GM21360 (cell line): ENCODE results near the gene VPS41.

Experiments used
- ATAC-seq: cut with Tn5 transposase; IDR thresholded peaks from one replicate; pipeline ENCODE4 v1.9.1; 2021; ENCODE audit warnings: mild to moderate bottlenecking, moderate library complexity; ENCODE audit not compliant: unreplicated experiment

Gene VPS41

GRCh38 chr7:38819463-38819862, 89.5 kb downstream of the VPS41 start:
- no peak for ATAC-seq

DNA sequence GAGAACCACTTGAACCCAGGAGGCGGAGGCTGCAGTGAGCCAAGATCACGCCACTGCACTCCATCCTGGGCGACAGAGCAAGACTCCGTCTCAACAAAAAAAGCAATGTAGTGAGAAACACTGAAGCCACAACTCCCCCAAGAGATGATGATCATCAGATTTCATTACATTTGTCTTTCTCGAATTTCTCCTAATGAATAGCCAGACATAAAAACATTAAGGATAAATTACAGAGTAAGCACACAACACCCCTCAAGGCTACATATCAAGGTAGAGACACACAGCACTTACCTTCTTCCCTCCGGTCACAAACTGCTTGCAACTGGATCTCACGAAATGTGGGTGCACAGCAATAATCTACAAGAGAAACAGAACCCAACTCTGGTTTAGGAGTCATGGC, 91.5 kb downstream of the VPS41 start:
- no peak for ATAC-seq

DNA sequence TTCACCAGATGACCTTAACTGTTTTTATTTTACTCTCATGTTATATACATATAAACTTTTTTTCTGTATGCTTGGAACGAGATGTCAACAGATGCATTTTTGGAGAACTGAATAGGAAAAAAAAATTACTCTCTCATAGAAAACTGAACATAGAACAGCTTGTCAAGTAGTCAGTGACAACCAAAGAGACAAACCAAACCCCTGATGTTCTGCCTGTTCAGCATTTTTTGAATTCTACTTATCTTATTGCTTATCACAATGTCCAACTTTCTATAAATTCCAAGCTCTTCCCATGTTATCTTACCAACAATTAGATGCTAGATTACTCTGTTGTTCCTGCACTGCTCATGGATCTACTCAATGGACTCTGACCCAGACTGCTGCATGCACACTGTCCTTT, 95.2 kb downstream of the VPS41 start:
- ATAC-seq = no peak

DNA sequence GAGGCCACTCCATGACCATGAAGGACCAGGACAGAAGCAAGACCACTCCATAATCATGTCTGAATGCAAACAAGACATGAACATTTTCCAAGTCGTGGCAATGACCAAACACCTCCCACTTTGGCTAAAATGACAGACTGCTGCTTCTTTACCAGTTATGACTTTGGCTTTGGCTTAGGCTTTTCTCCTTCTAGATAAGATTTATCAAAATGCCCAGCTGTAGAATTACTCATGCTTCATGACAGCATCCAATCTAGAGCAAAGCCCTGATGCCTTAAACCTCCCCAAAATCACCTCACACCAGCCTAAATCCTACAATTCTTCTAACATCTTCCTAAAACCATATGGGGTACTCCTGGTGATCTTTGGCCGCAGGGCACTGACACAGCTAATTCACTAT, 102.1 kb downstream of the VPS41 start:
- no peak for ATAC-seq

- ATAC-seq = no peak
Observed at GRCh38 chr7:38801786-38802185, 107.2 kb downstream of the VPS41 start.

GRCh38 chr7:38798552-38799267, 110.3 kb downstream of the VPS41 start:
- no peak for ATAC-seq

- no peak for ATAC-seq
Observed at GRCh38 chr7:38796626-38797501, 112.1 kb downstream of the VPS41 start.

DNA sequence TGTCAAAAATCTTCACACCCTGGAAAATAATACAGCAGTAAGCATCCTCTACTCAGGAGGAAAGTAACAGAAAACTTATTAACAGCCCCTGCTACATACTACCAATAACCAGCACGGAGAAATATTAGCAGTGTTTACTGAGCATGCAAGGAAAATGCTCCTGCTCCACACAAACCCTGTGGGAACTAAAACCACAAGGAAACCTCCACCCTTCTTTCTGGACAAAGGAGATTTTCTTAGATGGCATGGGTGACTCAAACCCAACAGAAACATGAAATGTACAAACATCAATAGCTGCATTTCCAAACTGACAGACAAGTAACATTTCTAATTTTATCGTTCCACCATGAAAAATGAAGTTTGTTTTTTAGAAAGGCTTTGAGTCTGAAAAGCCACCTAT, 113.4 kb downstream of the VPS41 start:
- ATAC-seq = no peak

DNA sequence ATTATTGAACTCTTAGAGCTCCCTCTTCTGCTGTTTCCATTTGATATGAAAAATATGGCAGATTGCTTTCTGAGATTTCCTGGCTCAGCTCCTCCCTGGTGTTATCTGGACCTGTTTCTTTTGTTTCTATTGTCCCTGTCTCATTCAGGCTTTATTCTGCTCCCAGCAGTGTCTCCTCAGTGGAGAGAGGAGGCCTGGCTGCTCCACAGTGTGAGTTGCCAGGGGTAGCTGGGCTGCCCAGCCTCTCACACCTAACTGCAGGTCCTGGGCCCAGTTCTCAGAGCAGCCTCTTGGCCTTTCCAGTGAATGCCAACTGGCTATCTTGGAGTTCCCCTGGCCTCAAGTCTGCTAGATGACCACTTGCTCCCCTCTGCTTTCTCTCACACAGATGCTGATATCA, 127.0 kb downstream of the VPS41 start:
- ATAC-seq = no peak

- ATAC-seq = no peak
Observed at GRCh38 chr7:38777609-38778008, 131.4 kb downstream of the VPS41 start.

GRCh38 chr7:38775506-38776175, 133.3 kb downstream of the VPS41 start:
- ATAC-seq = no peak

DNA sequence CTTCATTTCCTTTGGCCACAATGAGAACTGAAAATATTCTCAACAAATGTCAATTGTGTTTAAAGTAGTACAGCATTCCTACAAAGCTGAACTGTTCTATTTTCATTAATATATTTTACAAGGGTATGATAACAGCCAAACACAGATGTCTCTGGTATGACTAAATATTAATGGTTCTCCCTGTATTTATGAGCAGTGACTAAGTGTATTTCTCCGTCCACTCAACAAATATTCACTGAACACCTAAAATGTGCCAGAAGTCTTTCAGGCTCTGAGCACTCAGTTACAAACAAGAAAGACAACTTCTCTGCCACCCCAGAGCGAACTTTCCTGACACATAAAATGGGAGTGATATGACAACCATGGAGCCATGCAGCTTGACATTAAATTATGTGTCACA, 135.6 kb downstream of the VPS41 start:
- no peak for ATAC-seq

DNA sequence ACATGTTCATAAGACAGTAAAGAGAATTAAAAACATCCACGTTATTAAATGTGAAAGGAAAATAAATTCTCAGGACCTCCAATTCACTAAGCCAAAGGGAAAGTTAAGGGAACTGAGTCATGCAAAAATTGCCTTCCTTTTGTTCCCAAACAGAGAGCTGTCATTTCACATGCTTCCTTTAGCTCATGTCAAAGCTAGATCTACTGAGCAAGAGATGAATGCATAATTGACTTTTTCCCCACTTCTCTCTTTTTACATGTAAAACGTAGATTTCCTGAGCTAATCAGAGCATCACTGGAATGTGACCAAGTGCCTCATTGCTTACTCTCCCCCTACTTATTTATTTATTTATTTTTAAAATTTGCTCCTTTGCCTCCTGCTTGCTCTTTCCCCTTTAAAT, 148.8 kb downstream of the VPS41 start:
- no peak for ATAC-seq

GRCh38 chr7:38759028-38759427, 150.0 kb downstream of the VPS41 start:
- no peak for ATAC-seq

- no peak for ATAC-seq
Observed at GRCh38 chr7:38757931-38758330, 151.1 kb downstream of the VPS41 start.

DNA sequence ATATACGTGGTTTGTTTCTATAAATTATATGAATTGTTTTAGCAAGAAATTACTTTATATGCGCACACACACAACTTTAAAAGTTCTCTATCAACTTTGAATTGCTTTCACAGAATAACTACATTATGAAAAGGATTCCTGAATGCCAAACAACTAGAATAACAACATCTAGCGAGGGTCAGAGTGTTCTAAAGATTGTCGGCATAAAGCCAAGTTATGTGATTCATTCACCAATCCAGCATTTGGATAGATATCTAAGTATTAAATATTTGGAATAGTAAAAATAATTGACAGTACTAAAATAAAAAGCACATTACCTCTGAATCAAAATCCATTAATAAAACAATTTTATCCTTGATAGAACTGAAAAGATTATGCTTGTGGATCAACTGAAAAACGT, 152.5 kb downstream of the VPS41 start:
- no peak for ATAC-seq

GRCh38 chr7:38753347-38753746, 155.6 kb downstream of the VPS41 start:
- ATAC-seq = no peak

DNA sequence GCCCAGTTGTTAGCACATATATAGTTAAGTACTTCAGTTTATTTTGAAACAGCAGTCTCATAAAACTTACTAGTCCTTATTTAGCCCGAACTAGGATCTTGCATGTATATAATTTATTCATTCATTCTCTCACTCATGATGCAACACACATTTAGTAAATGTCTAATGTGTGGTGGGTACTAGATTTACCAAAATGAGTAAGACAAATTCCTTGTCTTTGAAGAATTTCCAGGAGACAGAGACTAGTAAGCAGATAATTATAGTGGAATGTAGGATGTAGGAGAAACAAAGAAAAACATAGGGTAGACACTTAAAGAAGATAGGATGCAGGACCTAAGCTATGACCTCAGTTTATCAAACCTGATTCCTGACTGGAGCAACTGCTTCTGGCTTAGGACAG, 157.6 kb downstream of the VPS41 start:
- ATAC-seq = no peak

DNA sequence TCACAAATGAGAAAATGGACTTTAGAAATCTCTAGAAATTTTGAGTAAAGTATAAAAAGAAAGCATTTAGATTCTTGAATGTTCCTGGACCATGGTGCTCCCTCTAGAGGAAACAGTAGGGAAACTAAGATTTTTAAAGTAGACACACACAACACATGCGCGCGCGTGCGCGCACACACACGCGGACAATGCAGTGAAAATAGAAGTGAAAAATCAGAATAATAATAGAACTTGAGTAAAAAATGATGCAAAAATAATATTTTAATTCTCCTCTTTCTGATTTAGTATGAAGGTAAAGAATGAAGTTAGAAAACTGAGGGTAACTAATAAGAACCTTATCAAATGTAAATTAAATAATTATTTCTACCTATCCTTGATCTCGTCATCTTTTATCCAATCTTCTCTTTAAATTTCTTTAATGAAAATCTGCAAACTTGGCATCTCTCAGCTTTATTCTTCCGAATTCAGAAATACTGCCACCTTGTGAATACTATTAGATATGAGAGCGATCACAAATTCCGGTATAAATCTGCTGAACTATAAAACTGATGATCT, 160.9 kb downstream of the VPS41 start:
- ATAC-seq = no peak

GRCh38 chr7:38746438-38746837, 162.6 kb downstream of the VPS41 start:
- ATAC-seq = no peak

DNA sequence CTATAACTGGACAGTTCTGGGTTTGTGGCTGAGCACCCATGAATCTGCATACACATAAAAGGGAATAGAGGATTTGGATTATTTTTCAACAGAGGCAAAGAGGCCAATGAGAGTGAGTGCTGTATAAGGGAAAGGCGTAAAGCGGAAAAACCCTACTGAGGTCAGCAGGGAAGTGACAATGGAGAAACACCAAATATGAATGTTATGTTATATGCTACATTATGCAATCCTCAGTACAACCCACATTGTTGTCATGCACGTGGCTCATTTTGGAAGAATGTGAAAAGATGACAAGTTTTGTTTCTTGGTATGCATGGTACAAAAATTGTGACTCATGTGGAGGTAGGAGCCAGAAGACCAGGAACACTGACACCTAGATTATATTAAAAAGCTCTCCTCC, 164.2 kb downstream of the VPS41 start:
- no peak for ATAC-seq

DNA sequence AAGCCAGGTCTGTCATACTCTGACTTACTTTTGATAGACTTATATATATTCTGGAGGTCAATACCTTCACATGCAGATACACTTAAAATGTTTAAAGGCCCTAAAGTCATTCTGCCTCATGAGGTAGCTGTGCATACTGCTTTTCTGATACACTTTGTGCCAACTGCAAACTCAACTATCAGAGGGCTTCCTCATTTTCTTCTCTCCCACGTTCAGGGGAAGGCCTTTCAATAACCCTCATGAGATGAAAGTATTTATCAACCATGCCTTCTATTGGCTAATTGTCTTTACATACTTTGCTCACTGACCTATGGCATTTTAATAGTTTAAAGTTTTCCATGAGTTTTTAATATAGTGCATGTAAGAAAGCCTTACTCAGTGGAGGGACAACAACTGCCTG, 165.1 kb downstream of the VPS41 start:
- ATAC-seq = no peak
